ENCODE data around the gene HMGCS2.

Gene HMGCS2

GRCh38 chr1:119731741-119732430 is 36.8 kb downstream of the HMGCS2 start:
- H3K4me1 Mint-ChIP-seq, result no peaks in the 10 kb centered on the region
- no peak overlapping the region for H3K4me3 Mint-ChIP-seq

GRCh38 chr1:119731060-119731459 is 37.6 kb downstream of the HMGCS2 start:
- H3K27ac Mint-ChIP-seq (ENCODE audit: low read depth), result no peak overlapping the region
- H3K36me3 Mint-ChIP-seq (ENCODE audit: insufficient read depth), result peaks cover 3% of the 10 kb centered on the region
- H3K4me1 Mint-ChIP-seq, result no peaks in the 10 kb centered on the region
- H3K4me3 Mint-ChIP-seq, result no peak overlapping the region
- no peaks in the 10 kb centered on the region for H3K27me3 Mint-ChIP-seq
- no peak for ATAC-seq (replicated peaks; ENCODE audit: extremely low read depth, poor library complexity, severe bottlenecking)
- no peaks in the 10 kb centered on the region for H3K9me3 Mint-ChIP-seq
- DNase-seq (ENCODE audit: low spot score in 2 of 2), result no peak

More at GRCh38 chr1:119731741-119732430, 36.8 kb downstream of the HMGCS2 start:
- H3K27ac Mint-ChIP-seq (ENCODE audit: low read depth), result no peak overlapping the region
- DNase-seq (ENCODE audit: low spot score in 2 of 2), result no peak
- H3K36me3 Mint-ChIP-seq (ENCODE audit: insufficient read depth), result peaks cover 3% of the 10 kb centered on the region
- no peaks in the 10 kb centered on the region for H3K27me3 Mint-ChIP-seq
- no peaks in the 10 kb centered on the region for H3K9me3 Mint-ChIP-seq
- no peak for ATAC-seq (replicated peaks; ENCODE audit: extremely low read depth, poor library complexity, severe bottlenecking)

GRCh38 chr1:119729044-119729443 is 39.7 kb downstream of the HMGCS2 start:
- ATAC-seq (replicated peaks; ENCODE audit: extremely low read depth, poor library complexity, severe bottlenecking), result no peak
- no peak overlapping the region for H3K4me3 Mint-ChIP-seq
- no peaks in the 10 kb centered on the region for H3K27me3 Mint-ChIP-seq
- no peaks in the 10 kb centered on the region for H3K9me3 Mint-ChIP-seq
- no peak for DNase-seq (ENCODE audit: low spot score in 2 of 2)
- peaks cover 2% of the 10 kb centered on the region for H3K36me3 Mint-ChIP-seq (ENCODE audit: insufficient read depth)
- no peak overlapping the region for H3K27ac Mint-ChIP-seq (ENCODE audit: low read depth)
- H3K4me1 Mint-ChIP-seq, result no peaks in the 10 kb centered on the region

GRCh38 chr1:119727991-119728390 is 40.7 kb downstream of the HMGCS2 start:
- peaks cover 2% of the 10 kb centered on the region for H3K36me3 Mint-ChIP-seq (ENCODE audit: insufficient read depth)
- H3K4me3 Mint-ChIP-seq, result no peak overlapping the region
- no peaks in the 10 kb centered on the region for H3K9me3 Mint-ChIP-seq
- DNase-seq (ENCODE audit: low spot score in 2 of 2) (no peak), ATAC-seq (replicated peaks; ENCODE audit: extremely low read depth, poor library complexity, severe bottlenecking) (no peak)
- H3K27me3 Mint-ChIP-seq, result no peaks in the 10 kb centered on the region
- H3K4me1 Mint-ChIP-seq, result no peaks in the 10 kb centered on the region
- H3K27ac Mint-ChIP-seq (ENCODE audit: low read depth), result no peak overlapping the region

GRCh38 chr1:119725626-119726025 is 43.1 kb downstream of the HMGCS2 start:
- H3K4me3 Mint-ChIP-seq, result no peak overlapping the region
- no peaks in the 10 kb centered on the region for H3K27me3 Mint-ChIP-seq
- H3K4me1 Mint-ChIP-seq, result no peaks in the 10 kb centered on the region
- peaks cover 5% of the 10 kb centered on the region for H3K36me3 Mint-ChIP-seq (ENCODE audit: insufficient read depth)
- no peak overlapping the region for H3K27ac Mint-ChIP-seq (ENCODE audit: low read depth)
- ATAC-seq (replicated peaks; ENCODE audit: extremely low read depth, poor library complexity, severe bottlenecking) (no peak), DNase-seq (ENCODE audit: low spot score in 2 of 2) (no peak)
- no peaks in the 10 kb centered on the region for H3K9me3 Mint-ChIP-seq

GRCh38 chr1:119724611-119725218 is 44.0 kb downstream of the HMGCS2 start:
- Mint-ChIP-seq H3K4me3 (no peak overlapping the region), H3K9me3 (no peaks in the 10 kb centered on the region), H3K27ac (ENCODE audit: low read depth) (no peak overlapping the region), H3K36me3 (ENCODE audit: insufficient read depth) (peaks cover 5% of the 10 kb centered on the region), H3K4me1 (no peaks in the 10 kb centered on the region), H3K27me3 (no peaks in the 10 kb centered on the region)
- ATAC-seq (replicated peaks; ENCODE audit: extremely low read depth, poor library complexity, severe bottlenecking) (no peak), DNase-seq (ENCODE audit: low spot score in 2 of 2) (no peak)

GRCh38 chr1:119721896-119722295 is 46.8 kb downstream of the HMGCS2 start:
- no peak for DNase-seq (ENCODE audit: low spot score in 2 of 2)
- no peak overlapping the region for H3K27ac Mint-ChIP-seq (ENCODE audit: low read depth)
- H3K4me1 Mint-ChIP-seq, result no peaks in the 10 kb centered on the region
- no peak overlapping the region for H3K4me3 Mint-ChIP-seq
- ATAC-seq (replicated peaks; ENCODE audit: extremely low read depth, poor library complexity, severe bottlenecking), result no peak
- no peaks in the 10 kb centered on the region for H3K9me3 Mint-ChIP-seq
- no peaks in the 10 kb centered on the region for H3K27me3 Mint-ChIP-seq
- peaks cover 5% of the 10 kb centered on the region for H3K36me3 Mint-ChIP-seq (ENCODE audit: insufficient read depth)

- Mint-ChIP-seq H3K9me3 (no peaks in the 10 kb centered on the region), H3K4me1 (peaks cover 4% of the 10 kb centered on the region), H3K27ac (ENCODE audit: low read depth) (no peak overlapping the region), H3K27me3 (no peaks in the 10 kb centered on the region), H3K4me3 (no peak overlapping the region), H3K36me3 (ENCODE audit: insufficient read depth) (peaks cover 4% of the 10 kb centered on the region)
- DNase-seq (ENCODE audit: low spot score in 2 of 2) (no peak), ATAC-seq (replicated peaks; ENCODE audit: extremely low read depth, poor library complexity, severe bottlenecking) (no peak)
These were observed 47.8 kb downstream of the HMGCS2 start for GRCh38 chr1:119720866-119721440.

- Mint-ChIP-seq H3K27ac (ENCODE audit: low read depth) (no peak overlapping the region), H3K27me3 (no peaks in the 10 kb centered on the region), H3K9me3 (no peaks in the 10 kb centered on the region), H3K4me1 (peaks cover 11% of the 10 kb centered on the region), H3K4me3 (no peak overlapping the region), H3K36me3 (ENCODE audit: insufficient read depth) (peaks cover 3% of the 10 kb centered on the region)
- DNase-seq (ENCODE audit: low spot score in 2 of 2) (no peak), ATAC-seq (replicated peaks; ENCODE audit: extremely low read depth, poor library complexity, severe bottlenecking) (no peak)
These were observed 49.7 kb downstream of the HMGCS2 start for GRCh38 chr1:119718972-119719371.

GRCh38 chr1:119718409-119718808 is 50.3 kb downstream of the HMGCS2 start:
- peaks cover 12% of the 10 kb centered on the region for H3K4me1 Mint-ChIP-seq
- DNase-seq (ENCODE audit: low spot score in 2 of 2), result no peak

GRCh38 chr1:119715542-119715941 is 53.2 kb downstream of the HMGCS2 start:
- H3K4me3 Mint-ChIP-seq, result no peak overlapping the region
- H3K27me3 Mint-ChIP-seq, result peaks cover 19% of the 10 kb centered on the region
- H3K27ac Mint-ChIP-seq (ENCODE audit: low read depth), result no peak overlapping the region
- H3K4me1 Mint-ChIP-seq, result peaks cover 25% of the 10 kb centered on the region
- no peaks in the 10 kb centered on the region for H3K36me3 Mint-ChIP-seq (ENCODE audit: insufficient read depth)
- no peak for DNase-seq (ENCODE audit: low spot score in 2 of 2)
- ATAC-seq (replicated peaks; ENCODE audit: extremely low read depth, poor library complexity, severe bottlenecking), result no peak
- no peaks in the 10 kb centered on the region for H3K9me3 Mint-ChIP-seq

More at GRCh38 chr1:119718409-119718808, 50.3 kb downstream of the HMGCS2 start:
- H3K36me3 Mint-ChIP-seq (ENCODE audit: insufficient read depth), result peaks cover 3% of the 10 kb centered on the region
- no peak for ATAC-seq (replicated peaks; ENCODE audit: extremely low read depth, poor library complexity, severe bottlenecking)
- no peak overlapping the region for H3K4me3 Mint-ChIP-seq
- no peaks in the 10 kb centered on the region for H3K9me3 Mint-ChIP-seq
- no peak overlapping the region for H3K27ac Mint-ChIP-seq (ENCODE audit: low read depth)
- H3K27me3 Mint-ChIP-seq, result peaks cover 2% of the 10 kb centered on the region

- ATAC-seq (replicated peaks; ENCODE audit: extremely low read depth, poor library complexity, severe bottlenecking), result no peak
- DNase-seq (ENCODE audit: low spot score in 2 of 2), result no peak
- Mint-ChIP-seq H3K27ac (ENCODE audit: low read depth) (no peak overlapping the region), H3K4me1 (peaks cover 25% of the 10 kb centered on the region), H3K36me3 (ENCODE audit: insufficient read depth) (no peaks in the 10 kb centered on the region), H3K9me3 (no peaks in the 10 kb centered on the region), H3K27me3 (peaks cover 29% of the 10 kb centered on the region), H3K4me3 (no peak overlapping the region)
These were observed 54.1 kb downstream of the HMGCS2 start for GRCh38 chr1:119714583-119714982.
